Bronchial epithelial cell (primary cell): Measurements from ENCODE around the gene APOH. TPM values are rescaled to one million over a fixed set of nuclear protein-coding genes. Genes with fewer than 3 reads are reported as not detected.

ENCODE experiments used
- DNase-seq: peaks from one replicate; pipeline ENCODE4 v3.0.0-alpha.2; 2010; ENCODE audit warnings: low read depth
- FAIRE-seq: peaks from 2 replicates; lab custom pipeline; 2011; peaks lifted over from hg19 to GRCh38; lab: Jason Lieb, UNC
- H3K27me3 ChIP-seq: 2 replicates; pipeline ENCODE4 v1.5.1; 2011; ENCODE audit warnings: low read length; ENCODE audit not compliant: control insufficient read depth, insufficient read depth
- H3K36me3 ChIP-seq: 2 replicates; pipeline ENCODE4 v1.5.1; 2011; ENCODE audit warnings: low read length; ENCODE audit not compliant: control insufficient read depth, insufficient read depth
- H3K4me3 ChIP-seq: 2 replicates; pipeline ENCODE4 v1.5.1; 2011; ENCODE audit warnings: mild to moderate bottlenecking, low read depth, low read length, control low read depth
- total RNA-seq: library from RNA; depleted of rRNA; stranded (reverse); fragments of >200 nt; gene quantifications from 2 replicates; pipeline ENCODE4 v1.2.1, GENCODE V29; 2014
- TF ChIP-seq, protein P1 (sequence below): IDR thresholded peaks from 2 replicates; pipeline ENCODE4 v1.5.1; 2011; ENCODE audit warnings: mild to moderate bottlenecking, moderate library complexity, low read length, control low read depth, inconsistent platforms; ENCODE audit not compliant: insufficient read depth, severe bottlenecking

APOH gene
- total RNA-seq, 1 donor from 2014 or later, result under 0.01 TPM

GRCh38 chr17:66187718-66188117 is 41.5 kb downstream of the APOH start:
- Histone ChIP-seq H3K4me3 (no peak overlapping the region), H3K36me3 (no peaks in the 10 kb centered on the region), H3K27me3 (no peaks in the 10 kb centered on the region)
- DNase-seq (no peak), FAIRE-seq (no peak)
- TF ChIP-seq, protein P1, sequence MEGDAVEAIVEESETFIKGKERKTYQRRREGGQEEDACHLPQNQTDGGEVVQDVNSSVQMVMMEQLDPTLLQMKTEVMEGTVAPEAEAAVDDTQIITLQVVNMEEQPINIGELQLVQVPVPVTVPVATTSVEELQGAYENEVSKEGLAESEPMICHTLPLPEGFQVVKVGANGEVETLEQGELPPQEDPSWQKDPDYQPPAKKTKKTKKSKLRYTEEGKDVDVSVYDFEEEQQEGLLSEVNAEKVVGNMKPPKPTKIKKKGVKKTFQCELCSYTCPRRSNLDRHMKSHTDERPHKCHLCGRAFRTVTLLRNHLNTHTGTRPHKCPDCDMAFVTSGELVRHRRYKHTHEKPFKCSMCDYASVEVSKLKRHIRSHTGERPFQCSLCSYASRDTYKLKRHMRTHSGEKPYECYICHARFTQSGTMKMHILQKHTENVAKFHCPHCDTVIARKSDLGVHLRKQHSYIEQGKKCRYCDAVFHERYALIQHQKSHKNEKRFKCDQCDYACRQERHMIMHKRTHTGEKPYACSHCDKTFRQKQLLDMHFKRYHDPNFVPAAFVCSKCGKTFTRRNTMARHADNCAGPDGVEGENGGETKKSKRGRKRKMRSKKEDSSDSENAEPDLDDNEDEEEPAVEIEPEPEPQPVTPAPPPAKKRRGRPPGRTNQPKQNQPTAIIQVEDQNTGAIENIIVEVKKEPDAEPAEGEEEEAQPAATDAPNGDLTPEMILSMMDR, result no peak

DNA sequence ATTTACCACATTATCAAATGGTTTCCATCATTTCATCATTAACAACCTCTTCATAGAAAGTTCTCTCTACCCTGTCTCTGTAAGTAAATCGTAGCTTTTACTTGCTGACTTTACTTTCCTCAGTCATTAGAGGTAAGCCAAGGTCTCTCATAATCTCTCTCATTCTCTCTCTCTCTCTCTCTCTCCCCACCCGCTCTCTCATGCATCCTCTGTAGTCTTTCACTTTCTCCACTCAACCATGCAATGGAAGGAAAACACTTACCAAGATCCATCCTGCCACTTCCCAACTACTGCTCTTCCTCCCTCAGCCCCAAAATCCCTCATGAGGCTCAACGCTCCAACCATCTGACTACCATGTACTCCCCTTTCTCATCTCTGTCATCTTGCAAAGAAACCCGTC is 43.4 kb downstream of the APOH start:
- TF ChIP-seq, protein P1, result no peak

GRCh38 chr17:66184392-66184791 is 44.8 kb downstream of the APOH start:
- FAIRE-seq, result no peak
- TF ChIP-seq, protein P1, result no peak

More for the DNA sequence above, 43.4 kb downstream of the APOH start:
- H3K4me3 ChIP-seq, result no peak overlapping the region
- no peak for DNase-seq
- no peak for FAIRE-seq
- no peaks in the 10 kb centered on the region for H3K27me3 ChIP-seq
- no peaks in the 10 kb centered on the region for H3K36me3 ChIP-seq

DNA sequence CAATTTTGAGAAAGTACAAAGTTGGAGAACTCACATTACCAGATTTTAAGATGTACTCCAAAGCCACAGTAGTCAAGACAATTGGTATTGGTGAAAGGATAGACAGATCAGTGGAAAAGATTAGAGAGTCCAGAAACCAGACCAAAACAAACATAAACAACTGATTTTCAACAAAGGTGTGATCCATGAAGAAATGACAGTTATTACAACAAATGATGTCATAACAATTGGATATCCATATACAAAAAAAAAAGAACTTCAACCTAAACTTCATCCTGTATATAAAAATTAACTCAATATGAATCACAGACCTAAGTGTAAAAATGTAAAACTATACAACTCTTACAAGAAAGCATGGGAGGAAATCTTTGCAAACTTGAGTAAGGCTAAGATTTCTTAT is 45.7 kb downstream of the APOH start:
- no peak for DNase-seq
- H3K27me3 ChIP-seq, result no peaks in the 10 kb centered on the region

More at GRCh38 chr17:66184392-66184791, 44.8 kb downstream of the APOH start:
- no peak for DNase-seq
- Histone ChIP-seq H3K4me3 (no peak overlapping the region), H3K36me3 (no peaks in the 10 kb centered on the region), H3K27me3 (no peaks in the 10 kb centered on the region)

DNA sequence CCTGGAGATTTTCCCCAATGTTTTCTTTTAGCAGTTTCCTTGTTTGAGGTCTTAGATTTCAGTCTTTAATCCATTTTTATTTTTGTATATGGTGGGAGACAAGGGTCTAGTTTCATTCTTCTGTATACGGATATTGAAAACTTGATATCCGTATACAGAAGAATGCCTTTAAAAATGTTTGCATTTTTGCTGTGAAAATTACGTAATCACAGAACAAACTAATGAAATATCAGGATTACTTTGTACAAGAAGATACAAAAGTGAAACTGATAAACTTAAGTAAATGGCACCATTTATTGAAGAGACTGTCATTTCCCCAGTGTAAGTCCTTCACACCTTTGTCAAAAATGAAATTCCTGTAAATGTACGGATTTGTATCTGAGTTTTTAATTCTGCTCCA is 50.6 kb downstream of the APOH start:
- TF ChIP-seq, protein P1, result no peak
- H3K27me3 ChIP-seq, result no peaks in the 10 kb centered on the region
- H3K36me3 ChIP-seq, result no peaks in the 10 kb centered on the region
- FAIRE-seq, result no peak
- H3K4me3 ChIP-seq, result no peak overlapping the region
- DNase-seq, result no peak

More for the DNA sequence above, 45.7 kb downstream of the APOH start:
- no peak for FAIRE-seq
- Histone ChIP-seq H3K36me3 (no peaks in the 10 kb centered on the region), H3K4me3 (no peak overlapping the region)
- TF ChIP-seq, protein P1, result no peak

DNA sequence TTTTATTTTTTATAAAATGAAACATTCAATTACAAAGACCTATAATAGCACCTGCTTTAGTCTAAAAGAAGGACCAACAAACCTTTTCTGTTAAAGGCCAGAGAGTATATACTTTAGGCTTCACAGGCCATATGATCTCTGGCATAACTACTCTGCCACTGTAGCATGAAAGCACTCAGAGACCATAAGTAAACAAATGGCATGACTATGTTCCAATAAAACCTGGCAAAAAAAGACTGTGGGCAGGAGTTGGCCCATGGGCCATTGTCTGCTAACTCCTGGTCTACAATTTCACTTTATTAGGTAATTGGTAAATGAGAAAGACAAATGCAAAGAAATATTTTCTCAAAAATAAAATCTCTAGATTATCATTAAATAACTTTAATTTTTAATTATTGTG is 52.2 kb downstream of the APOH start:
- H3K36me3 ChIP-seq, result no peaks in the 10 kb centered on the region
- no peak overlapping the region for H3K4me3 ChIP-seq
- FAIRE-seq (no peak), DNase-seq (no peak)
- TF ChIP-seq, protein P1, result no peak
- H3K27me3 ChIP-seq, result no peaks in the 10 kb centered on the region
